Measurements from ENCODE around the gene NGRN. TPM values are rescaled to one million over a fixed set of nuclear protein-coding genes. Genes with fewer than 3 reads are reported as not detected.

The NGRN gene

GRCh38 chr15:90318591-90318990 lies 53.1 kb downstream of the NGRN start:
- H2BK120ac ChIP-seq (ENCODE audit: low read depth, low read length), result no peak overlapping the region
- no CpG with 5 or more reads among the region's 4 CpGs for WGBS, 2 donors (ENCODE audit: extremely low coverage in 2 of 2, insufficient read length in 2 of 2, insufficient replicate concordance in 1 of 2)
- no peaks in the 10 kb centered on the region for H3K27me3 ChIP-seq (ENCODE audit: control insufficient read depth in 3 of 3, insufficient read depth in 3 of 3, low read depth in 1 of 3, low read length in 3 of 3)

GRCh38 chr15:90320062-90320884 lies 54.8 kb downstream of the NGRN start:
- Histone ChIP-seq H4K91ac (ENCODE audit: low read depth, low read length, poor library complexity) (no peak overlapping the region), H3K18ac (ENCODE audit: low read length) (no peak overlapping the region), H2AK5ac (ENCODE audit: low read depth, low read length) (no peak overlapping the region), H3K9ac (ENCODE audit: low read depth, low read length, poor library complexity) (no peak overlapping the region), H2BK120ac (ENCODE audit: low read depth, low read length) (no peak overlapping the region), H3K23ac (ENCODE audit: low read depth, low read length, poor library complexity) (no peak overlapping the region), H3K9me3 (replicated peaks in 1 of 2; ENCODE audit: control insufficient read depth in 2 of 2, insufficient read depth in 1 of 2, low read depth in 1 of 2, low read length in 2 of 2) (no peaks in the 10 kb centered on the region), H2BK15ac (ENCODE audit: low read length) (no peak overlapping the region), H4K8ac (ENCODE audit: low read depth, low read length) (no peak overlapping the region), H3K79me1 (ENCODE audit: low read depth, low read length) (no peaks in the 10 kb centered on the region), H2BK12ac (ENCODE audit: low read length) (no peak overlapping the region), H3K4me2 (ENCODE audit: insufficient read depth, low read length, poor library complexity, severe bottlenecking) (peak overlapping the region; percentile 46), H2AFZ (ENCODE audit: low read length) (peak overlapping the region; percentile 82), H3K4me3 (ENCODE audit: low read length in 2 of 2) (no peak overlapping the region), H2BK5ac (ENCODE audit: low read length) (no peak overlapping the region), H3K27ac (replicated peaks; ENCODE audit: low read length) (no peak overlapping the region), H3K36me3 (replicated peaks in 1 of 2; ENCODE audit: control insufficient read depth in 2 of 2, insufficient read depth in 2 of 2, low read length in 2 of 2) (no peaks in the 10 kb centered on the region), H3K4me1 (ENCODE audit: control insufficient read depth in 2 of 2, insufficient read depth in 1 of 2, low read depth in 1 of 2, low read length in 2 of 2) (peaks cover 3 to 7% of the 10 kb centered on the region in 2 donors), H3K14ac (ENCODE audit: low read length) (no peak overlapping the region), H3K4ac (ENCODE audit: low read length) (no peak overlapping the region), H3K27me3 (ENCODE audit: control insufficient read depth in 3 of 3, insufficient read depth in 3 of 3, low read depth in 1 of 3, low read length in 3 of 3) (no peaks in the 10 kb centered on the region)
- peak; percentile 87 for DNase-seq (ENCODE audit: low spot score)
- WGBS, 2 donors (ENCODE audit: extremely low coverage in 2 of 2, insufficient read length in 2 of 2, insufficient replicate concordance in 1 of 2), result no CpG with 5 or more reads among the region's 17 CpGs

More at GRCh38 chr15:90318591-90318990, 53.1 kb downstream of the NGRN start:
- H3K27ac ChIP-seq (replicated peaks; ENCODE audit: low read length), result no peak overlapping the region
- no peaks in the 10 kb centered on the region for H3K9me3 ChIP-seq (replicated peaks in 1 of 2; ENCODE audit: control insufficient read depth in 2 of 2, insufficient read depth in 1 of 2, low read depth in 1 of 2, low read length in 2 of 2)
- H3K4me2 ChIP-seq (ENCODE audit: insufficient read depth, low read length, poor library complexity, severe bottlenecking), result no peak overlapping the region
- H3K4ac ChIP-seq (ENCODE audit: low read length), result no peak overlapping the region
- H3K4me3 ChIP-seq (ENCODE audit: low read length in 2 of 2), result no peak overlapping the region
- H3K23ac ChIP-seq (ENCODE audit: low read depth, low read length, poor library complexity), result no peak overlapping the region
- H2BK5ac ChIP-seq (ENCODE audit: low read length), result no peak overlapping the region
- peaks cover 3 to 7% of the 10 kb centered on the region in 2 donors for H3K4me1 ChIP-seq (ENCODE audit: control insufficient read depth in 2 of 2, insufficient read depth in 1 of 2, low read depth in 1 of 2, low read length in 2 of 2)
- no peaks in the 10 kb centered on the region for H3K36me3 ChIP-seq (replicated peaks in 1 of 2; ENCODE audit: control insufficient read depth in 2 of 2, insufficient read depth in 2 of 2, low read length in 2 of 2)
- H2AFZ ChIP-seq (ENCODE audit: low read length), result no peak overlapping the region
- H4K8ac ChIP-seq (ENCODE audit: low read depth, low read length), result no peak overlapping the region
- no peaks in the 10 kb centered on the region for H3K79me1 ChIP-seq (ENCODE audit: low read depth, low read length)
- no peak overlapping the region for H2BK15ac ChIP-seq (ENCODE audit: low read length)
- no peak overlapping the region for H4K91ac ChIP-seq (ENCODE audit: low read depth, low read length, poor library complexity)
- H3K14ac ChIP-seq (ENCODE audit: low read length), result no peak overlapping the region
- no peak for DNase-seq (ENCODE audit: low spot score)
- H3K9ac ChIP-seq (ENCODE audit: low read depth, low read length, poor library complexity), result no peak overlapping the region
- no peak overlapping the region for H3K18ac ChIP-seq (ENCODE audit: low read length)
- H2AK5ac ChIP-seq (ENCODE audit: low read depth, low read length), result no peak overlapping the region
- no peak overlapping the region for H2BK12ac ChIP-seq (ENCODE audit: low read length)

- H3K9me3 ChIP-seq (replicated peaks in 1 of 2; ENCODE audit: control insufficient read depth in 2 of 2, insufficient read depth in 1 of 2, low read depth in 1 of 2, low read length in 2 of 2), result no peaks in the 10 kb centered on the region
- H3K4me3 ChIP-seq (ENCODE audit: low read length in 2 of 2), result no peak overlapping the region
- H3K27me3 ChIP-seq (ENCODE audit: control insufficient read depth in 3 of 3, insufficient read depth in 3 of 3, low read depth in 1 of 3, low read length in 3 of 3), result no peaks in the 10 kb centered on the region
- no peak for DNase-seq (ENCODE audit: low spot score)
- H3K18ac ChIP-seq (ENCODE audit: low read length), result no peak overlapping the region
- WGBS, 2 donors (ENCODE audit: extremely low coverage in 2 of 2, insufficient read length in 2 of 2, insufficient replicate concordance in 1 of 2), result no CpG with 5 or more reads among the region's 1 CpG
- H3K4me1 ChIP-seq (ENCODE audit: control insufficient read depth in 2 of 2, insufficient read depth in 1 of 2, low read depth in 1 of 2, low read length in 2 of 2), result peaks cover 3 to 7% of the 10 kb centered on the region in 2 donors
- H2BK120ac ChIP-seq (ENCODE audit: low read depth, low read length), result no peak overlapping the region
- H3K79me1 ChIP-seq (ENCODE audit: low read depth, low read length), result no peaks in the 10 kb centered on the region
- H2BK15ac ChIP-seq (ENCODE audit: low read length), result no peak overlapping the region
- no peak overlapping the region for H3K27ac ChIP-seq (replicated peaks; ENCODE audit: low read length)
- H3K23ac ChIP-seq (ENCODE audit: low read depth, low read length, poor library complexity), result no peak overlapping the region
- no peak overlapping the region for H3K14ac ChIP-seq (ENCODE audit: low read length)
- no peak overlapping the region for H2BK12ac ChIP-seq (ENCODE audit: low read length)
- peak overlapping the region; percentile 82 for H2AFZ ChIP-seq (ENCODE audit: low read length)
- no peak overlapping the region for H2BK5ac ChIP-seq (ENCODE audit: low read length)
- H4K91ac ChIP-seq (ENCODE audit: low read depth, low read length, poor library complexity), result no peak overlapping the region
- H3K4me2 ChIP-seq (ENCODE audit: insufficient read depth, low read length, poor library complexity, severe bottlenecking), result no peak overlapping the region
- H3K36me3 ChIP-seq (replicated peaks in 1 of 2; ENCODE audit: control insufficient read depth in 2 of 2, insufficient read depth in 2 of 2, low read length in 2 of 2), result no peaks in the 10 kb centered on the region
- no peak overlapping the region for H4K8ac ChIP-seq (ENCODE audit: low read depth, low read length)
- H3K4ac ChIP-seq (ENCODE audit: low read length), result no peak overlapping the region
- H3K9ac ChIP-seq (ENCODE audit: low read depth, low read length, poor library complexity), result no peak overlapping the region
- H2AK5ac ChIP-seq (ENCODE audit: low read depth, low read length), result no peak overlapping the region
These were observed 55.4 kb downstream of the NGRN start for GRCh38 chr15:90320885-90321278.

Small RNA genes lying within 50 kb of the gene (small RNA-seq; reads per million reads assigned to genes)
- not detected for gene AC091167.3 (ENCODE audit: insufficient read depth)
- gene RN7SL736P (ENCODE audit: insufficient read depth), result not detected

Data from neuronal stem cell (in vitro differentiated cells).